Measurements from ENCODE around the gene CAPN11. TPM values are rescaled to one million over a fixed set of nuclear protein-coding genes. Genes with fewer than 3 reads are reported as not detected.
A peak's percentile ranks its signal among the peaks of the same experiment; 100 is the strongest.

Gene CAPN11
- total and polyA plus RNA-seq, 9 of the 15 experiments (the other 6 are each of a cell fraction or from before 2014, with no cell fraction given): 0.03 to 0.61 (median 0.17) TPM; not detected in 1

- FAIRE-seq: no peak
- Histone ChIP-seq H3K27ac (ENCODE audit: extremely low read depth, low read depth, low read length) (no peak overlapping the region), H4K20me1 (replicated peaks; ENCODE audit: control insufficient read depth, insufficient read depth, low read length) (no peaks in the 10 kb centered on the region), H3K9me3 (replicated peaks; ENCODE audit: control insufficient read depth, insufficient read depth, low read depth, low read length) (no peaks in the 10 kb centered on the region), H3K9me1 (ENCODE audit: control insufficient read depth, insufficient read depth, low read length) (no peaks in the 10 kb centered on the region), H3K4me2 (ENCODE audit: insufficient read depth, low read length) (no peak overlapping the region), H3K4me3 (no peak overlapping the region), H3K36me3 (ENCODE audit: control insufficient read depth, insufficient read depth, low read length) (peaks cover 86% of the 10 kb centered on the region; the same call in 2 of the 3 replicates), H3K9ac (ENCODE audit: insufficient read depth in 1 of 2, low read depth in 2 of 2, low read length in 2 of 2) (no peak overlapping the region), H3K4me1 (replicated peaks in 1 of 2; ENCODE audit: control insufficient read depth in 2 of 2, insufficient read depth in 2 of 2, low read length in 2 of 2) (peaks cover 0 to 12% of the 10 kb centered on the region in 2 experiments; a peak in 4 of 5 replicates), H3K79me2 (ENCODE audit: control insufficient read depth, insufficient read depth, low read length) (no peaks in the 10 kb centered on the region), H3K27me3 (ENCODE audit: control insufficient read depth in 2 of 2, insufficient read depth in 2 of 2, low read length in 2 of 2) (no peaks in the 10 kb centered on the region), H2AFZ (ENCODE audit: low read depth, low read length) (no peak overlapping the region)
- TF ChIP-seq MAFF (IDR thresholded peaks at IDR 0.05; ENCODE audit: low read length): no peak
- TF ChIP-seq SNIP1 (IDR thresholded peaks at IDR 0.05; ENCODE audit: low read depth): no peak
- peak in 1 of 2 experiments; percentile 59 for TF ChIP-seq KDM1A (IDR thresholded peaks at IDR 0.05)
- no peak for TF ChIP-seq GTF2F1 (IDR thresholded peaks at IDR 0.05; ENCODE audit: low read depth, low read length)
- TF ChIP-seq CEBPB (tag; IDR thresholded peaks at IDR 0.05): peak; percentile 45
- TF ChIP-seq CBX8 (IDR thresholded peaks at IDR 0.05; ENCODE audit: borderline replicate concordance, extremely low read depth, low read depth, low read length, poor library complexity, severe bottlenecking): no peak
- intact Hi-C loops (cut with micrococcal nuclease) (no loop called here), in situ Hi-C loops (cut with MboI) (no loop called here)
- ATAC-seq: no peak
- no TSS peak for BruUV-seq (replicated peaks)
- POLR2A ChIA-PET: interaction anchor here (0.6 to 1.2 kb wide), 4 partner anchors 10 to 343 kb away, joined by 3 to 5 read pairs (median 4); no protein-coding TSS in a partner anchor
- CTCF ChIA-PET (ENCODE audit: low intra/inter-chr PET ratio): no interaction called here
- 94% methylated on average over 1 of the region's 1 CpG for WGBS (ENCODE audit: insufficient coverage, low coverage, missing lambda C conversion rate)
- DNase-seq (ENCODE audit: extremely low read depth in 1 of 4, low spot score in 3 of 4): no peak
Measured at GRCh38 chr6:44142835-44143234, 15.8 kb upstream of the CAPN11 start.

- Histone ChIP-seq H3K27me3 (ENCODE audit: control insufficient read depth in 2 of 2, insufficient read depth in 2 of 2, low read length in 2 of 2) (no peaks in the 10 kb centered on the region), H3K9ac (ENCODE audit: insufficient read depth in 1 of 2, low read depth in 2 of 2, low read length in 2 of 2) (no peak overlapping the region), H3K4me2 (ENCODE audit: insufficient read depth, low read length) (no peak overlapping the region), H3K79me2 (ENCODE audit: control insufficient read depth, insufficient read depth, low read length) (no peaks in the 10 kb centered on the region), H3K27ac (ENCODE audit: extremely low read depth, low read depth, low read length) (no peak overlapping the region), H4K20me1 (replicated peaks; ENCODE audit: control insufficient read depth, insufficient read depth, low read length) (no peaks in the 10 kb centered on the region), H3K9me3 (replicated peaks; ENCODE audit: control insufficient read depth, insufficient read depth, low read depth, low read length) (no peaks in the 10 kb centered on the region), H3K4me3 (no peak overlapping the region), H3K9me1 (ENCODE audit: control insufficient read depth, insufficient read depth, low read length) (no peaks in the 10 kb centered on the region), H3K36me3 (ENCODE audit: control insufficient read depth, insufficient read depth, low read length) (peaks cover 89% of the 10 kb centered on the region), H3K4me1 (replicated peaks in 1 of 2; ENCODE audit: control insufficient read depth in 2 of 2, insufficient read depth in 2 of 2, low read length in 2 of 2) (peaks cover 0 to 6% of the 10 kb centered on the region in 2 experiments; a peak in 2 of 5 replicates), H2AFZ (ENCODE audit: low read depth, low read length) (no peak overlapping the region)
- in situ Hi-C loops (cut with MboI): no loop called here
- no peak for ATAC-seq
- CTCF ChIA-PET (ENCODE audit: low intra/inter-chr PET ratio): no interaction called here
- no peak for FAIRE-seq
- no peak for DNase-seq (ENCODE audit: extremely low read depth in 1 of 4, low spot score in 3 of 4)
- POLR2A ChIA-PET: interaction anchor here (0.6 to 2.2 kb wide), 3 partner anchors 9 to 75 kb away, joined by 4 to 7 read pairs (median 5); no protein-coding TSS in a partner anchor
- WGBS (ENCODE audit: insufficient coverage, low coverage, missing lambda C conversion rate): 91% methylated on average over 1 of the region's 1 CpG
- TF ChIP-seq ZKSCAN1 (IDR thresholded peaks at IDR 0.05; ENCODE audit: low read depth, low read length): peak; percentile 84
- TF ChIP-seq ZNF79 (CRISPR knock-in tag; IDR thresholded peaks at IDR 0.05; ENCODE audit: low read depth): no peak
- intact Hi-C loops (cut with micrococcal nuclease): no loop called here
- BruUV-seq (replicated peaks): no TSS peak
Measured at GRCh38 chr6:44143731-44144130, 14.9 kb upstream of the CAPN11 start.

All from K562 (cell line).